NCI-H226 (cell line): ENCODE data around the gene ARMC9.
"Not testable (repeated sequence)": the region's sequence is repeated elsewhere in the genome, so short reads cannot be mapped to it uniquely, and the experiment has no call there.

ENCODE experiments used
- DNase-seq: peaks from one replicate; pipeline ENCODE4 v3.0.0-alpha.2; 2015

The ARMC9 gene

GRCh38 chr2:231387904-231388724 is 189.7 kb downstream of the ARMC9 start:
- no peak for DNase-seq

GRCh38 chr2:231388725-231389346 is 190.4 kb downstream of the ARMC9 start:
- no peak for DNase-seq

GRCh38 chr2:231390667-231391066 is 192.2 kb downstream of the ARMC9 start:
- DNase-seq, result no peak

GRCh38 chr2:231391981-231392380 is 193.6 kb downstream of the ARMC9 start:
- DNase-seq, result no peak

GRCh38 chr2:231392431-231393148 is 194.2 kb downstream of the ARMC9 start:
- no peak for DNase-seq

GRCh38 chr2:231393149-231394131 is 195.0 kb downstream of the ARMC9 start:
- DNase-seq, result no peak

GRCh38 chr2:231394211-231395141 is 196.0 kb downstream of the ARMC9 start:
- no peak for DNase-seq

- DNase-seq, result no peak
Observed at GRCh38 chr2:231395188-231396057, 197.0 kb downstream of the ARMC9 start, which contains the start of gene B3GNT7. Gene B3GNT7 (plus strand): TSS chr2:231395710. CDS start chr2:231395804, 94 bp downstream.

GRCh38 chr2:231396058-231396821 is 197.8 kb downstream of the ARMC9 start:
- DNase-seq, result no peak

GRCh38 chr2:231397011-231397927 is 198.8 kb downstream of the ARMC9 start:
- no peak for DNase-seq

- DNase-seq, result no peak
Observed at GRCh38 chr2:231397928-231398294, 199.5 kb downstream of the ARMC9 start.

GRCh38 chr2:231398585-231398984 is 200.2 kb downstream of the ARMC9 start:
- DNase-seq, result no peak

GRCh38 chr2:231399046-231399852 is 200.8 kb downstream of the ARMC9 start:
- no peak for DNase-seq

GRCh38 chr2:231399853-231400680 is 201.6 kb downstream of the ARMC9 start:
- DNase-seq, result peak; percentile 43

GRCh38 chr2:231400681-231401080 is 202.2 kb downstream of the ARMC9 start:
- DNase-seq, result not testable (repeated sequence)

GRCh38 chr2:231401101-231401500 is 202.7 kb downstream of the ARMC9 start:
- not testable (repeated sequence) for DNase-seq
